ENCODE measurements around the gene MRPL21.

MRPL21 gene

GRCh38 chr11:68903288-68904247 lies at the start of gene MRPL21, which contains the start of gene IGHMBP2:
MRPL21 (minus strand) TSS chr11:68903832; CDS start chr11:68903810, 22 bp downstream.
IGHMBP2 (plus strand) TSS chr11:68903891; CDS start chr11:68903953, 62 bp downstream.
- peak within 1 kb of the TSS; percentile 92 for H3K4me3 ChIP-seq (ENCODE audit: low read depth, low read length)
- no peak for TF ChIP-seq CTCF (IDR thresholded peaks at IDR 0.05; ENCODE audit: borderline replicate concordance, insufficient read depth, low read depth, low read length)

GRCh38 chr11:68950762-68951161 lies 47.1 kb upstream of the MRPL21 start:
- no peak for TF ChIP-seq CTCF (IDR thresholded peaks at IDR 0.05; ENCODE audit: borderline replicate concordance, insufficient read depth, low read depth, low read length)
- no peak overlapping the region for H3K4me3 ChIP-seq (ENCODE audit: low read depth, low read length)

GRCh38 chr11:68950270-68950669 lies 46.6 kb upstream of the MRPL21 start:
- TF ChIP-seq CTCF (IDR thresholded peaks at IDR 0.05; ENCODE audit: borderline replicate concordance, insufficient read depth, low read depth, low read length): peak; percentile 32; the same call in 1 of the 2 replicates
- no peak overlapping the region for H3K4me3 ChIP-seq (ENCODE audit: low read depth, low read length)

DNA sequence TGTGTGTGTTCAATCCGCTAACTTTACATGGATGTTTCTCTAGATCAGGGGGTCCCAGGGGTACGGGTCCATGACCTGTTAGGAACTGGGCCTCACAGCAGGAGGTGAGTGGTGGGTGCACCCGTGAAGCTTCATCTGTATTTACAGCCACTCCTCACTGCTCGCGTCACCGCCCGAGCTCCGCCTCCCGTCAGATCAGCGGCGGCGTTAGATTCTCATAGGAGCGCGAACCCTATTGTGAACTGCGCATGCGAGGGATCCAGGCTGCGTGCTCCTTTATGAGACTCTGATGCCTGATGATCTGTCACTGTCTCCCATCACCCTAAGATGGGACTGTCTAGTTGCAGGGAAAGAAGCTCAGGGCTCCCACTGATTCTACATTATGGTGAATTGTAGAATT lies 45.3 kb upstream of the MRPL21 start:
- no peak overlapping the region for H3K4me3 ChIP-seq (ENCODE audit: low read depth, low read length)
- no peak for TF ChIP-seq CTCF (IDR thresholded peaks at IDR 0.05; ENCODE audit: borderline replicate concordance, insufficient read depth, low read depth, low read length)

DNA sequence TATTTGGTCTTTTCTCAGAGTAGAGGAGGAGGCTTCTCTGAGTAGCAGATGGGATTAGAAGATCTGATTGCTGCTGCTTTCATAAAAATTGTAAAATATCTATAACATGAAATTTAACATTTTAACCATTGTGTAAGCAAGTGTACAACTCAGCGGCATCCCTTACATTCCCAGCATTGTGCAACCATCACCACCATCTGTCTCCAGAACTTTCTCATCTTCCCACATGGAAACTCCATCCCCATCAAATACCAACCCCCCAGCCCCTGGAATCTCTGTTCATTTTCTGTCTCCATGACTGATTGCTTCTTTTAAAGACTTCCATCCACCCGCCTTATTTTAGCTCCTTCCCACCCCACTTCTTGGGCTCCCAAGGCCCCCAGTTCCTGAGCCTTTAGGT lies 44.9 kb upstream of the MRPL21 start:
- TF ChIP-seq CTCF (IDR thresholded peaks at IDR 0.05; ENCODE audit: borderline replicate concordance, insufficient read depth, low read depth, low read length): no peak
- no peak overlapping the region for H3K4me3 ChIP-seq (ENCODE audit: low read depth, low read length)

DNA sequence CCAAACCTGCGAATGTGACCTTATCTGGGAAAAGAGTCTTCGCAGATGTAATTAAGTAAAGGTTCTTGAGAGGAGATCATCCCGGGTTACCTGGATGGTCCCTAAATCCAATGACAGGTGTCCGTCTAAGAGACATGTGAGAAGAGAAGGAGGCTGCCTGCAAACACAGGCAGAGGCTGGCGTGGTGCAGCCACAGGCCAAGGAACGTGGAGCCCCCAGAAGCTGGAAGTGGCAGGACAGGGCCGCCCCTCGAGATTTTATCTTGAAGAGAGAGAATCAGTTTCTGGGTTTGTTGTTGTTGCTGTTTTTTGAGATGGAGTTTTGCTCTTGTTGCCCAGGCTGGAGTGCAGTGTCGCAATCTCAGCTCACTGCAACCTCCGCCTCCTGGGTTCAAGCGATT lies 43.5 kb upstream of the MRPL21 start:
- no peak for TF ChIP-seq CTCF (IDR thresholded peaks at IDR 0.05; ENCODE audit: borderline replicate concordance, insufficient read depth, low read depth, low read length)

More for the DNA sequence above, 43.5 kb upstream of the MRPL21 start:
- no peak overlapping the region for H3K4me3 ChIP-seq (ENCODE audit: low read depth, low read length)

Measured in GM12875 (cell line).